Nephron (organoid): Measurements from ENCODE around the gene NOS3.

Experiments
- H3K27ac Mint-ChIP-seq, 3 experiments: 2 replicates each; pipeline ENCODE4 v1.8.0; 2020; ENCODE audit warnings: mixed read lengths in 3 of 3, mild to moderate bottlenecking in 2 of 3, moderate library complexity in 1 of 3
- H3K27me3 Mint-ChIP-seq: 2 replicates; pipeline ENCODE4 v1.8.0; 2021; ENCODE audit warnings: low read depth, mild to moderate bottlenecking, moderate library complexity, mixed read lengths
- H3K36me3 Mint-ChIP-seq: 2 replicates; pipeline ENCODE4 v1.8.0; 2020; ENCODE audit warnings: low read depth, mixed read lengths
- H3K4me1 Mint-ChIP-seq: 2 replicates; pipeline ENCODE4 v1.8.0; 2020; ENCODE audit warnings: mixed read lengths
- H3K4me3 Mint-ChIP-seq, 3 experiments: 2 replicates each; pipeline ENCODE4 v1.8.0; 2020; ENCODE audit warnings: mild to moderate bottlenecking in 3 of 3, mixed read lengths in 3 of 3, moderate library complexity in 2 of 3
- H3K9me3 Mint-ChIP-seq: 2 replicates; pipeline ENCODE4 v1.8.0; 2020; ENCODE audit warnings: mixed read lengths
- CTCF ChIP-seq, 3 experiments: fragments of 200-600 bp; sonication (generic); IDR thresholded peaks; one replicate each; pipeline ENCODE4 v1.5.0; 2021; ENCODE audit warnings: antibody characterized with exemption in 3 of 3; ENCODE audit not compliant: unreplicated experiment in 3 of 3

The NOS3 gene

GRCh38 chr7:150980663-150981062 is 10.2 kb upstream of the NOS3 start:
- H3K36me3 Mint-ChIP-seq: no peaks in the 10 kb centered on the region
- H3K27me3 Mint-ChIP-seq: peaks cover 57% of the 10 kb centered on the region
- peak in 2 of 3 experiments; percentile 23 to 30 for TF ChIP-seq CTCF (IDR thresholded peaks at IDR 0.05; ENCODE audit: unreplicated experiment in 3 of 3)
- peaks cover 56% of the 10 kb centered on the region for H3K4me1 Mint-ChIP-seq
- H3K4me3 Mint-ChIP-seq: peak overlapping the region; percentile 47 to 77 (median 55)
- H3K27ac Mint-ChIP-seq: peak overlapping the region; percentile 62 to 85 (median 77)
- H3K9me3 Mint-ChIP-seq: no peaks in the 10 kb centered on the region

- peak overlapping the region in 1 of 3 experiments; percentile 47 for H3K27ac Mint-ChIP-seq
- H3K4me3 Mint-ChIP-seq: peak overlapping the region in 2 of 3 experiments; percentile 9 to 22
- H3K9me3 Mint-ChIP-seq: no peaks in the 10 kb centered on the region
- H3K27me3 Mint-ChIP-seq: peaks cover 50% of the 10 kb centered on the region
- no peaks in the 10 kb centered on the region for H3K36me3 Mint-ChIP-seq
- H3K4me1 Mint-ChIP-seq: peaks cover 56% of the 10 kb centered on the region
- no peak for TF ChIP-seq CTCF (IDR thresholded peaks at IDR 0.05; ENCODE audit: unreplicated experiment in 3 of 3)
These were observed 9.2 kb upstream of the NOS3 start for GRCh38 chr7:150981644-150982043.

- Mint-ChIP-seq H3K9me3 (no peaks in the 10 kb centered on the region), H3K27ac (no peak overlapping the region), H3K36me3 (no peaks in the 10 kb centered on the region), H3K4me1 (peaks cover 49% of the 10 kb centered on the region), H3K4me3 (no peak overlapping the region), H3K27me3 (peaks cover 45% of the 10 kb centered on the region)
- TF ChIP-seq CTCF (IDR thresholded peaks at IDR 0.05; ENCODE audit: unreplicated experiment in 3 of 3): no peak
These were observed 8.5 kb upstream of the NOS3 start for GRCh38 chr7:150982351-150982750.

GRCh38 chr7:150983893-150984368 is 6.9 kb upstream of the NOS3 start:
- TF ChIP-seq CTCF (IDR thresholded peaks at IDR 0.05; ENCODE audit: unreplicated experiment in 3 of 3): no peak
- Mint-ChIP-seq H3K9me3 (no peaks in the 10 kb centered on the region), H3K4me1 (peaks cover 53% of the 10 kb centered on the region), H3K27ac (no peak overlapping the region), H3K4me3 (no peak overlapping the region), H3K27me3 (peaks cover 39% of the 10 kb centered on the region), H3K36me3 (no peaks in the 10 kb centered on the region)

GRCh38 chr7:150986099-150986512 is 4.7 kb upstream of the NOS3 start:
- H3K4me1 Mint-ChIP-seq: peaks cover 44% of the 10 kb centered on the region
- H3K36me3 Mint-ChIP-seq: no peaks in the 10 kb centered on the region
- peak; percentile 62 to 76 (median 74) for TF ChIP-seq CTCF (IDR thresholded peaks at IDR 0.05; ENCODE audit: unreplicated experiment in 3 of 3)
- no peaks in the 10 kb centered on the region for H3K9me3 Mint-ChIP-seq
- H3K27ac Mint-ChIP-seq: peak overlapping the region in 1 of 3 experiments; percentile 27
- no peak overlapping the region for H3K4me3 Mint-ChIP-seq
- peaks cover 26% of the 10 kb centered on the region for H3K27me3 Mint-ChIP-seq

GRCh38 chr7:150986556-150986955 is 4.3 kb upstream of the NOS3 start:
- H3K36me3 Mint-ChIP-seq: no peaks in the 10 kb centered on the region
- H3K27ac Mint-ChIP-seq: no peak overlapping the region
- no peak overlapping the region for H3K4me3 Mint-ChIP-seq
- peaks cover 21% of the 10 kb centered on the region for H3K27me3 Mint-ChIP-seq
- H3K4me1 Mint-ChIP-seq: peaks cover 40% of the 10 kb centered on the region
- H3K9me3 Mint-ChIP-seq: no peaks in the 10 kb centered on the region
- TF ChIP-seq CTCF (IDR thresholded peaks at IDR 0.05; ENCODE audit: unreplicated experiment in 3 of 3): no peak
